Fibroblast of lung (primary cell): ENCODE results near the gene DRC7. TPM values are rescaled to one million over a fixed set of nuclear protein-coding genes. Genes with fewer than 3 reads are reported as not detected.

Experiments used
- DNase-seq, 2 donors: peaks; one replicate each; pipeline versions ENCODE4 v3.0.0 to v3.0.0-alpha.2; 2010; ENCODE audit warnings: low read depth in 2 of 2
- H2AFZ ChIP-seq: 2 replicates; pipeline ENCODE4 v1.5.1; 2012; ENCODE audit warnings: low read length, control low read depth, inconsistent platforms
- H3K27ac ChIP-seq: 2 replicates; pipeline ENCODE4 v1.5.1; 2011; ENCODE audit warnings: low read length, control low read depth; ENCODE audit not compliant: insufficient read depth
- H3K27me3 ChIP-seq: 2 replicates; pipeline ENCODE4 v1.5.1; 2011; ENCODE audit warnings: mild to moderate bottlenecking, low read length; ENCODE audit not compliant: control insufficient read depth, insufficient read depth
- H3K36me3 ChIP-seq: 2 replicates; pipeline ENCODE4 v1.5.1; 2011; ENCODE audit warnings: low read length; ENCODE audit not compliant: control insufficient read depth, insufficient read depth
- H3K4me1 ChIP-seq: 2 replicates; pipeline ENCODE4 v1.5.1; 2011; ENCODE audit warnings: low read length; ENCODE audit not compliant: control insufficient read depth, insufficient read depth; ENCODE audit errors: extremely low read depth
- H3K4me2 ChIP-seq: 2 replicates; pipeline ENCODE4 v1.5.1; 2011; ENCODE audit warnings: low read length, control low read depth; ENCODE audit not compliant: insufficient read depth; ENCODE audit errors: extremely low read depth
- H3K4me3 ChIP-seq, 4 experiments: fragments of 200-600 bp in 1 of 4; sonication (generic) in 1 of 4; replicated peaks in 1 of 4; 2 replicates each; pipeline ENCODE4 v1.5.1; 2011 to 2016; ENCODE audit warnings: low read length in 4 of 4, low read depth in 3 of 4, mild to moderate bottlenecking in 3 of 4, control low read depth in 2 of 4, inconsistent platforms in 1 of 4, mixed read lengths in 1 of 4; ENCODE audit not compliant: insufficient read depth in 1 of 4; ENCODE audit errors: control extremely low read depth in 1 of 4
- H3K79me2 ChIP-seq: 2 replicates; pipeline ENCODE4 v1.5.1; 2012; ENCODE audit warnings: mild to moderate bottlenecking, low read length, inconsistent platforms; ENCODE audit not compliant: control insufficient read depth, insufficient read depth
- H3K9ac ChIP-seq: 2 replicates; pipeline ENCODE4 v1.5.1; 2011; ENCODE audit warnings: mild to moderate bottlenecking, low read length, control low read depth; ENCODE audit not compliant: insufficient read depth
- H3K9me3 ChIP-seq: 2 replicates; pipeline ENCODE4 v1.5.1; 2012; ENCODE audit warnings: low read depth, low read length; ENCODE audit not compliant: control insufficient read depth, insufficient read depth
- H4K20me1 ChIP-seq: 2 replicates; pipeline ENCODE4 v1.5.1; 2011; ENCODE audit warnings: low read length; ENCODE audit not compliant: control insufficient read depth, insufficient read depth; ENCODE audit errors: extremely low read depth
- CTCF ChIP-seq, 2 donors: IDR thresholded peaks in 1 of 2; conservative IDR thresholded peaks in 1 of 2; 1 replicate in 1 of 2; 2 replicates in 1 of 2; pipeline ENCODE4 v1.5.1; 2011 to 2012; ENCODE audit warnings: low read length in 2 of 2, control low read depth in 1 of 2, inconsistent platforms in 1 of 2, low read depth in 1 of 2, mild to moderate bottlenecking in 1 of 2
- EZH2 ChIP-seq: IDR thresholded peaks from 2 replicates; pipeline ENCODE4 v1.5.1; 2012; ENCODE audit warnings: low read length, control low read depth, mild to moderate bottlenecking; ENCODE audit errors: missing control alignments
- polyA minus RNA-seq: library from RNA; depleted of rRNA, polyadenylated mRNA; stranded (reverse); fragments of >200 nt; gene quantifications from 2 replicates; pipeline ENCODE4 v1.2.3, GENCODE V29; 2011; ENCODE audit warnings: low replicate concordance
- polyA plus RNA-seq, 2 donors: library from polyadenylated mRNA; depleted of rRNA in 1 of 2; stranded (reverse) in 1 of 2; unstranded in 1 of 2; fragments of >200 nt; gene quantifications; 2 replicates each; pipeline ENCODE4 v1.2.1, GENCODE V29; 2011 to 2012; ENCODE audit warnings: missing spikeins in 1 of 2
- total RNA-seq: library from RNA; depleted of rRNA; stranded (reverse); fragments of >200 nt; gene quantifications from 2 replicates; pipeline ENCODE4 v1.2.1, GENCODE V29; 2014

The DRC7 gene
- total RNA-seq = under 0.01 TPM in 1 of 2 replicates, not detected in the other
- not detected in 2 replicates for polyA plus RNA-seq
- not detected in 2 replicates for polyA plus RNA-seq (2012)
- not detected in 2 replicates for polyA minus RNA-seq

GRCh38 chr16:57694725-57695679, at the start of gene DRC7:
DRC7 (plus strand) TSS chr16:57694806; CDS start chr16:57697950, 3,144 bp downstream.
- no peaks in the 10 kb centered on the region for H3K27me3 ChIP-seq
- no peaks in the 10 kb centered on the region for H3K4me1 ChIP-seq
- no peaks in the 10 kb centered on the region for H3K9me3 ChIP-seq
- TF ChIP-seq EZH2 (no peak), CTCF (conservative IDR thresholded peaks at IDR 0.05 in 1 of 2, IDR thresholded peaks at IDR 0.05 in 1 of 2; ENCODE audit: low read depth in 1 of 2, low read length in 2 of 2) (no peak)
- no peak within 1 kb of the TSS for H3K9ac ChIP-seq
- H2AFZ ChIP-seq = no peak within 1 kb of the TSS
- no peaks in the 10 kb centered on the region for H3K79me2 ChIP-seq
- H3K36me3 ChIP-seq = no peaks in the 10 kb centered on the region
- no peak within 1 kb of the TSS for H3K4me2 ChIP-seq
- no peak within 1 kb of the TSS for H3K27ac ChIP-seq
- peak; percentile 41 for DNase-seq
- peak within 1 kb of the TSS in 1 of 4 experiments; percentile 33 for H3K4me3 ChIP-seq
- H4K20me1 ChIP-seq = no peaks in the 10 kb centered on the region

- no peak overlapping the region for H3K4me2 ChIP-seq
- no peak overlapping the region for H3K27ac ChIP-seq
- peaks cover 8% of the 10 kb centered on the region for H3K4me1 ChIP-seq
- no peaks in the 10 kb centered on the region for H3K79me2 ChIP-seq
- H4K20me1 ChIP-seq = no peaks in the 10 kb centered on the region
- DNase-seq = no peak
- TF ChIP-seq EZH2 (no peak), CTCF (conservative IDR thresholded peaks at IDR 0.05 in 1 of 2, IDR thresholded peaks at IDR 0.05 in 1 of 2; ENCODE audit: low read depth in 1 of 2, low read length in 2 of 2) (no peak)
- no peaks in the 10 kb centered on the region for H3K9me3 ChIP-seq
- H3K36me3 ChIP-seq = no peaks in the 10 kb centered on the region
- no peak overlapping the region for H3K9ac ChIP-seq
- H2AFZ ChIP-seq = no peak overlapping the region
- H3K4me3 ChIP-seq = no peak overlapping the region
- H3K27me3 ChIP-seq = no peaks in the 10 kb centered on the region
Measured at GRCh38 chr16:57645169-57645568, 49.4 kb upstream of the DRC7 start.

- Histone ChIP-seq H3K9ac (no peak overlapping the region), H3K27me3 (no peaks in the 10 kb centered on the region), H4K20me1 (no peaks in the 10 kb centered on the region), H3K79me2 (no peaks in the 10 kb centered on the region), H2AFZ (no peak overlapping the region), H3K4me3 (no peak overlapping the region), H3K36me3 (no peaks in the 10 kb centered on the region), H3K27ac (no peak overlapping the region), H3K4me2 (no peak overlapping the region), H3K4me1 (peaks cover 8% of the 10 kb centered on the region), H3K9me3 (no peaks in the 10 kb centered on the region)
- TF ChIP-seq CTCF (conservative IDR thresholded peaks at IDR 0.05 in 1 of 2, IDR thresholded peaks at IDR 0.05 in 1 of 2; ENCODE audit: low read depth in 1 of 2, low read length in 2 of 2) (no peak), EZH2 (no peak)
- DNase-seq = peak; percentile 26 to 48
Measured at GRCh38 chr16:57645691-57646387, 48.8 kb upstream of the DRC7 start.
